Lower leg skin (tissue), 3 donors: ENCODE measurements around the gene AIDA.

Experiments used
- POLR2A ChIP-seq, 2 donors: fragments of 450-650 bp; IDR thresholded peaks; one replicate each; pipeline ENCODE4 v1.6.1; 2016 to 2017; ENCODE audit warnings: antibody characterized with exemption in 2 of 2, mild to moderate bottlenecking in 1 of 2, moderate library complexity in 1 of 2
- TF ChIP-seq, protein P1 (sequence below), 3 donors: fragments of 450-650 bp; IDR thresholded peaks; one replicate each; pipeline ENCODE4 v1.5.1; 2016; ENCODE audit warnings: antibody characterized with exemption in 3 of 3, mild to moderate bottlenecking in 3 of 3, moderate library complexity in 2 of 3

DNA sequence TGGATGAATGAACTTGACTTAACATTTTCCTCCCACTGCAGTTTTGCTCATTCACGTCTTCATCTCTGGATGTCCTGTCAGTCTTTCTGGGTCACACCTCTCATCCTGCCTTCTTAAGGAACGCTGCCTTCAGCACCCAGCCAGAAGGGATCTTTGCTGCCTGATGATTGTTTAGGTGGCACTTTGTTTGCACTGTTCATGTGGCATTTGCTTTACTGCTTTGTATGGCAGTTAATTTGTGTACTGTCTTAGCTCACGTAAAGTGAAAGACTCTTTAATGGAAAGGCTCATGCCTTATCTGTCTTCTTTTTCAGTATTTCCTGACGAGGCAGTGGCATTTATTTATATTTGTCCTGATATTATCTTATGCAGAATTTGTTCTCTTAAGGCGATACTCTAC, 89.5 kb downstream of the AIDA start:
- no peak for TF ChIP-seq POLR2A (IDR thresholded peaks at IDR 0.05)
- TF ChIP-seq, protein P1, sequence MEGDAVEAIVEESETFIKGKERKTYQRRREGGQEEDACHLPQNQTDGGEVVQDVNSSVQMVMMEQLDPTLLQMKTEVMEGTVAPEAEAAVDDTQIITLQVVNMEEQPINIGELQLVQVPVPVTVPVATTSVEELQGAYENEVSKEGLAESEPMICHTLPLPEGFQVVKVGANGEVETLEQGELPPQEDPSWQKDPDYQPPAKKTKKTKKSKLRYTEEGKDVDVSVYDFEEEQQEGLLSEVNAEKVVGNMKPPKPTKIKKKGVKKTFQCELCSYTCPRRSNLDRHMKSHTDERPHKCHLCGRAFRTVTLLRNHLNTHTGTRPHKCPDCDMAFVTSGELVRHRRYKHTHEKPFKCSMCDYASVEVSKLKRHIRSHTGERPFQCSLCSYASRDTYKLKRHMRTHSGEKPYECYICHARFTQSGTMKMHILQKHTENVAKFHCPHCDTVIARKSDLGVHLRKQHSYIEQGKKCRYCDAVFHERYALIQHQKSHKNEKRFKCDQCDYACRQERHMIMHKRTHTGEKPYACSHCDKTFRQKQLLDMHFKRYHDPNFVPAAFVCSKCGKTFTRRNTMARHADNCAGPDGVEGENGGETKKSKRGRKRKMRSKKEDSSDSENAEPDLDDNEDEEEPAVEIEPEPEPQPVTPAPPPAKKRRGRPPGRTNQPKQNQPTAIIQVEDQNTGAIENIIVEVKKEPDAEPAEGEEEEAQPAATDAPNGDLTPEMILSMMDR (IDR thresholded peaks at IDR 0.05) = no peak
